ENCODE data around the gene PRB4.

DNA sequence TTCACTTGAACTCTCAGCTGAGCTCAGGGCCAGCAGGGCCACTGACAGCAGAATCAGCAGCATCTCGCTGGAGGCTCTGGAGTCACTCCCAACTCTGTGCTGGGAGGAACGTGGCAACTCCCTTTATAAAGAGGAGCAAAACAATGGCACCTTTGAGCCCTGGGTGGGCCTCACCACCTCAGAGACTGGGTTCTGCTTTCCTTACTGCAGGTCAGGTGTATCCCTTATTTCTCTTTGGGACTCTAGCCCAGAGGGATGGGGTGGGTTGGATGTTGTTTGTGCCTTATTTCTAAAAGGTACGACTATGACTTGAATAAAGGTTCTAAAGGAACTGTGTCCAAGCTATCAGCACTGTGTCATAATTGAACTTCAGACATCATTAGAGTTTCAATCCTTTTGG lies at the start of gene PRB4:
- no peak for TF ChIP-seq ELF4 (IDR thresholded peaks at IDR 0.05)
- no peak for TF ChIP-seq TARDBP (IDR thresholded peaks at IDR 0.05)
- no peak for TF ChIP-seq BHLHE40 (IDR thresholded peaks at IDR 0.05; ENCODE audit: borderline replicate concordance)
- no peak for TF ChIP-seq ARNT (IDR thresholded peaks at IDR 0.05)
- TF ChIP-seq SUZ12 (IDR thresholded peaks at IDR 0.05) = no peak
